Activated CD8-positive, alpha-beta T cell treated with anti-CD3 and anti-CD28 coated beads, Interleukin-2, amount 10 ng/mL, durations not matched to agents 7 days and 5 days (primary cell): Measurements from ENCODE around the gene KCNN1. TPM values are rescaled to one million over a fixed set of nuclear protein-coding genes. Genes with fewer than 3 reads are reported as not detected.

ENCODE experiments used
- ATAC-seq: fragments of 150-1000 bp; cut with Tn5 transposase; one replicate; pipeline ENCODE4 v1.10.0; 2021; ENCODE audit warnings: moderate library complexity
- CTCF ChIA-PET: fragments of 350-600 bp; sonication (Branson Sonifier 250); formaldehyde crosslinking; loops from one replicate; lab custom pipeline; 2021; ENCODE audit warnings: antibody characterized with exemption; lab: Charles Lee
- POLR2A ChIA-PET: fragments of 350-600 bp; sonication (Branson Sonifier 250); formaldehyde crosslinking; loops from one replicate; lab custom pipeline; 2021; ENCODE audit warnings: antibody characterized with exemption; lab: Charles Lee
- DNase-seq: peaks from one replicate; pipeline ENCODE4 v3.0.0-alpha.2; 2020
- H3K27ac Mint-ChIP-seq: one replicate; pipeline ENCODE4 v1.8.0; 2021; ENCODE audit warnings: mild to moderate bottlenecking, mixed read lengths
- H3K27me3 Mint-ChIP-seq: one replicate; pipeline ENCODE4 v1.8.0; 2021; ENCODE audit warnings: low read depth, mixed read lengths
- H3K36me3 Mint-ChIP-seq: one replicate; pipeline ENCODE4 v1.8.0; 2021; ENCODE audit warnings: low read depth, mixed read lengths
- H3K4me1 Mint-ChIP-seq: one replicate; pipeline ENCODE4 v1.8.0; 2021; ENCODE audit warnings: low read depth, mixed read lengths
- H3K4me3 Mint-ChIP-seq: one replicate; pipeline ENCODE4 v1.8.0; 2021; ENCODE audit warnings: mild to moderate bottlenecking, mixed read lengths
- H3K9me3 Mint-ChIP-seq: one replicate; pipeline ENCODE4 v1.8.0; 2022; ENCODE audit warnings: mixed read lengths; ENCODE audit not compliant: insufficient read depth
- total RNA-seq, 2 experiments: library from RNA; stranded (reverse); gene quantifications; one replicate each; pipeline ENCODE4 v1.2.3, GENCODE V29; 2021

The KCNN1 gene
- total RNA-seq, 2 experiments from 2014 or later = not detected

GRCh38 chr19:17936379-17936778 is 30.5 kb upstream of the KCNN1 start:
- ChIA-PET CTCF (interaction anchor here (1.0 to 3.7 kb wide), 3 partner anchors 61 to 87 kb away, joined by 4 to 141 read pairs (median 21); partner anchors contain the start of gene RPL18A), POLR2A (no interaction called here)
- Mint-ChIP-seq H3K27ac (no peak overlapping the region), H3K4me3 (no peak overlapping the region), H3K9me3 (no peaks in the 10 kb centered on the region), H3K36me3 (peaks cover 8% of the 10 kb centered on the region), H3K27me3 (no peaks in the 10 kb centered on the region), H3K4me1 (peaks cover 19% of the 10 kb centered on the region)
- DNase-seq (no peak), ATAC-seq (no peak)

- no peak overlapping the region for H3K27ac Mint-ChIP-seq
- ATAC-seq (no peak), DNase-seq (no peak)
- H3K9me3 Mint-ChIP-seq = no peaks in the 10 kb centered on the region
- H3K36me3 Mint-ChIP-seq = peaks cover 8% of the 10 kb centered on the region
- H3K4me1 Mint-ChIP-seq = peaks cover 11% of the 10 kb centered on the region
- CTCF ChIA-PET = interaction anchor here (0.5 to 3.7 kb wide), 22 partner anchors 8 to 315 kb away, joined by 3 to 141 read pairs (median 4); partner anchors contain the start of genes ARRDC2, JAK3, MAST3 and RPL18A
- H3K4me3 Mint-ChIP-seq = no peak overlapping the region
- POLR2A ChIA-PET = interaction anchor here (1.5 kb wide), 1 partner anchor 60 kb away, joined by 7 read pairs; no protein-coding TSS in a partner anchor
- no peaks in the 10 kb centered on the region for H3K27me3 Mint-ChIP-seq
Measured at GRCh38 chr19:17937371-17937900, 29.5 kb upstream of the KCNN1 start.

- ATAC-seq (peak; percentile 93), DNase-seq (peak; percentile 88)
- H3K36me3 Mint-ChIP-seq = peaks cover 8% of the 10 kb centered on the region
- H3K9me3 Mint-ChIP-seq = no peaks in the 10 kb centered on the region
- H3K4me3 Mint-ChIP-seq = no peak overlapping the region
- no peaks in the 10 kb centered on the region for H3K27me3 Mint-ChIP-seq
- no peak overlapping the region for H3K27ac Mint-ChIP-seq
- peaks cover 11% of the 10 kb centered on the region for H3K4me1 Mint-ChIP-seq
- ChIA-PET CTCF (interaction anchor here (0.6 to 3.7 kb wide), 29 partner anchors 9 to 1321 kb away, joined by 3 to 141 read pairs (median 4); partner anchors contain the start of genes ARRDC2, JAK3, KCNN1 and MAST3), POLR2A (interaction anchor here (0.6 to 1.5 kb wide), 2 partner anchors 20 to 59 kb away, joined by 5 to 7 read pairs; no protein-coding TSS in a partner anchor)
Measured at GRCh38 chr19:17938092-17938845, 28.6 kb upstream of the KCNN1 start.

GRCh38 chr19:17942181-17942580 is 24.7 kb upstream of the KCNN1 start:
- H3K27ac Mint-ChIP-seq = no peak overlapping the region
- POLR2A ChIA-PET = no interaction called here
- no peak overlapping the region for H3K4me3 Mint-ChIP-seq
- no peaks in the 10 kb centered on the region for H3K9me3 Mint-ChIP-seq
- H3K4me1 Mint-ChIP-seq = peaks cover 8% of the 10 kb centered on the region
- peaks cover 8% of the 10 kb centered on the region for H3K36me3 Mint-ChIP-seq
- ATAC-seq (no peak), DNase-seq (no peak)
- H3K27me3 Mint-ChIP-seq = no peaks in the 10 kb centered on the region
- CTCF ChIA-PET = interaction anchor here (0.9 to 6.6 kb wide), 4 partner anchors 9 to 117 kb away, joined by 3 to 55 read pairs (median 4); partner anchors contain the start of genes CCDC124 and RPL18A

GRCh38 chr19:17942582-17943273 is 24.2 kb upstream of the KCNN1 start:
- H3K27ac Mint-ChIP-seq = no peak overlapping the region
- H3K27me3 Mint-ChIP-seq = no peaks in the 10 kb centered on the region
- ChIA-PET CTCF (interaction anchor here (0.9 to 6.6 kb wide), 4 partner anchors 10 to 117 kb away, joined by 3 to 55 read pairs (median 4); partner anchors contain the start of genes CCDC124 and RPL18A), POLR2A (no interaction called here)
- ATAC-seq = no peak
- peaks cover 12% of the 10 kb centered on the region for H3K4me1 Mint-ChIP-seq
- no peaks in the 10 kb centered on the region for H3K9me3 Mint-ChIP-seq
- peaks cover 4% of the 10 kb centered on the region for H3K36me3 Mint-ChIP-seq
- no peak overlapping the region for H3K4me3 Mint-ChIP-seq
- no peak for DNase-seq

GRCh38 chr19:17943274-17944221 is 23.4 kb upstream of the KCNN1 start:
- no peaks in the 10 kb centered on the region for H3K27me3 Mint-ChIP-seq
- H3K36me3 Mint-ChIP-seq = peaks cover 4% of the 10 kb centered on the region
- peaks cover 13% of the 10 kb centered on the region for H3K4me1 Mint-ChIP-seq
- no peak overlapping the region for H3K27ac Mint-ChIP-seq
- POLR2A ChIA-PET = interaction anchor here (1.6 kb wide), 1 partner anchor 11 kb away, joined by 4 read pairs; the partner anchor contains the start of gene CCDC124
- DNase-seq (no peak), ATAC-seq (no peak)
- no peak overlapping the region for H3K4me3 Mint-ChIP-seq
- CTCF ChIA-PET = interaction anchor here (0.6 to 6.6 kb wide), 5 partner anchors 10 to 116 kb away, joined by 3 to 55 read pairs (median 4); partner anchors contain the start of genes CCDC124 and RPL18A
- no peaks in the 10 kb centered on the region for H3K9me3 Mint-ChIP-seq

- Mint-ChIP-seq H3K4me3 (no peak overlapping the region), H3K27me3 (peaks cover 5% of the 10 kb centered on the region), H3K9me3 (no peaks in the 10 kb centered on the region), H3K36me3 (peaks cover 3% of the 10 kb centered on the region), H3K4me1 (peaks cover 20% of the 10 kb centered on the region), H3K27ac (no peak overlapping the region)
- no peak for DNase-seq
- POLR2A ChIA-PET = interaction anchor here (1.6 kb wide), 1 partner anchor 12 kb away, joined by 4 read pairs; the partner anchor contains the start of gene CCDC124
- no peak for ATAC-seq
- CTCF ChIA-PET = interaction anchor here (1.3 to 6.6 kb wide), 2 partner anchors 9 to 52 kb away, joined by 3 to 55 read pairs; no protein-coding TSS in a partner anchor
Measured at GRCh38 chr19:17944301-17944700, 22.6 kb upstream of the KCNN1 start.

- DNase-seq (no peak), ATAC-seq (peak; percentile 57)
- H3K36me3 Mint-ChIP-seq = no peaks in the 10 kb centered on the region
- H3K9me3 Mint-ChIP-seq = no peaks in the 10 kb centered on the region
- ChIA-PET CTCF (interaction anchor here (1.0 to 6.6 kb wide), 9 partner anchors 9 to 221 kb away, joined by 3 to 55 read pairs (median 8); partner anchors contain the start of genes CCDC124 and RPL18A), POLR2A (interaction anchor here (0.6 to 1.0 kb wide), 2 partner anchors 29 to 205 kb away, joined by 3 to 4 read pairs; no protein-coding TSS in a partner anchor)
- peak overlapping the region; percentile 78 for H3K4me3 Mint-ChIP-seq
- peak overlapping the region; percentile 78 for H3K27ac Mint-ChIP-seq
- peaks cover 30% of the 10 kb centered on the region for H3K27me3 Mint-ChIP-seq
- H3K4me1 Mint-ChIP-seq = peaks cover 41% of the 10 kb centered on the region
Measured at GRCh38 chr19:17946965-17947784, 19.7 kb upstream of the KCNN1 start.

GRCh38 chr19:17947815-17948513 is 18.9 kb upstream of the KCNN1 start:
- Mint-ChIP-seq H3K4me3 (peak overlapping the region; percentile 70), H3K9me3 (no peaks in the 10 kb centered on the region), H3K27me3 (peaks cover 36% of the 10 kb centered on the region), H3K36me3 (no peaks in the 10 kb centered on the region), H3K4me1 (peaks cover 41% of the 10 kb centered on the region), H3K27ac (no peak overlapping the region)
- ChIA-PET CTCF (interaction anchor here (1.0 to 6.6 kb wide), 5 partner anchors 8 to 59 kb away, joined by 3 to 55 read pairs (median 8); partner anchors contain the start of gene CCDC124), POLR2A (interaction anchor here (0.6 kb wide), 2 partner anchors 97 to 204 kb away, joined by 3 to 4 read pairs; no protein-coding TSS in a partner anchor)
- DNase-seq = peak; percentile 95
- ATAC-seq = peak; percentile 70
